GM18868 (cell line): ENCODE results near the gene FAM187B.

Experiments used
- ATAC-seq: cut with Tn5 transposase; IDR thresholded peaks from one replicate; pipeline ENCODE4 v1.9.1; 2021; ENCODE audit warnings: mild to moderate bottlenecking, moderate library complexity; ENCODE audit not compliant: unreplicated experiment

FAM187B gene

GRCh38 chr19:35179830-35180229 is 48.7 kb downstream of the FAM187B start:
- no peak for ATAC-seq

DNA sequence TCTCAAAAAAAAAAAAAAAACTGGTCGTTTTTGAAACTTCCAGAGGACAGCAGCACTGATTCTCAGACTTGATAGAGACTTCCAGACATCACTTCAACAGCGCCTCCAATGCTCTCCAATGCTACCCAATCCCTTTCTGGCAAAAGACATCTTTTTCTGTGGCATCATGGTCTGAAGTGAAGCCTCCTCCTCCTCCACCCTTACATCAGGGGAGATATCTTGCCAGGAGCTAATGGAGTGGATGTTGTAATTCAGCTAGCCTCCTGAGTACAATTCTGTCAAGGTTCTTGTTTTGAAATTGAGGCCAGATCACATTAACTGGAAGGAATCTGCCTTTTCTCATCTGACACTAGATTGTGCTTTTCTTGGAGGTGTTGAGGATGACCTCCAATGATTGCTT is 49.8 kb downstream of the FAM187B start:
- ATAC-seq: no peak

DNA sequence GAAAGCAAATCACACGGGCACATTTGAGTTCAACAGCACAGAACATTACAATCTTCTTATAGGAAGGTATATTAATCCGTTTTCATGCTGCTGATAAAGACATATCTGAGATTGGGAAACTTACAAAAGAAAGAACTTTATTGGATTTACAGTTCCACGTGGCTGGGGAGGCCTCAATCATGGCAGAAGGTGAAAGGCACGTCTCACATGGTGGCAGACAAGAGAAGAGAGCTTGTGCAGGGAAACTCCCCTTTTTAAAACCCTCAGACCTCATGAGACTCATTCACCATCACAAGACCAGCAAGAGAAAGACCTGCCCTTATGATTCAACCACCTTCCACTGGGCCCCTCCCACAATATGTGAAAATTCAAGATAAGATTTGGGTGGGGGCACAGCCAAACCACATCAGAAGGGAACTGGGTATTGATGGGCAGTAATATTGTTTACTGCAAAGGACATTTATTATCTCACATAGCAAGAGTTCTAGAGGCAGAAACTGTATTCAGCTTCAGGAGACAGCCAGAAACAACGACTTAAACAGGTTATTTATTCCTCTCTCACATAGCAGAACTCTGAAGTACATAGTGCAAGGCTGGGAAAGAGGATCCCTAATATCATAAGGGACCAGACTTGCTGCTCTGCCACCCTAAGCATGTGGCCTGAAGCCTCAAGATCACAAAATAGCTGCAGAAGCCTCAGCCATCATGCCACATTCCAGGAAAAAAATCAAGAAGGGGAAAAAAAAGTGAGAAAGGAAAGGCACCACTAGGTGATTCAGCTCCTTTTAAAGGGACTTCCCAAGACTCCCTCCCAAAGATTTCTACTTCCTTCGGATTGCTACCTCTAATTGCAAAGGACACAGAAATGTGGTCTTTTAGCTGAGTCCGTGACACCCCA is 50.9 kb downstream of the FAM187B start:
- no peak for ATAC-seq

GRCh38 chr19:35176181-35176570 is 52.4 kb downstream of the FAM187B start:
- ATAC-seq: no peak
